ES-I3 (cell line): ENCODE data around the gene METTL14.

ENCODE experiments used
- H3K36me3 ChIP-seq: 2 replicates; pipeline ENCODE4 v1.6.1; 2013; ENCODE audit warnings: mild to moderate bottlenecking, low read length, control low read depth, moderate library complexity; ENCODE audit not compliant: insufficient read depth
- H3K4me1 ChIP-seq: 2 replicates; pipeline ENCODE4 v1.6.1; 2013; ENCODE audit warnings: mild to moderate bottlenecking, control low read depth, low read length; ENCODE audit not compliant: insufficient read depth
- H3K9ac ChIP-seq: 2 replicates; pipeline ENCODE4 v1.6.1; 2013; ENCODE audit warnings: low read depth, mild to moderate bottlenecking, low read length, moderate library complexity
- H3K9me3 ChIP-seq: 2 replicates; pipeline ENCODE4 v1.6.1; 2013; ENCODE audit warnings: mild to moderate bottlenecking, low read length, moderate library complexity; ENCODE audit not compliant: control insufficient read depth, insufficient read depth

METTL14 gene

GRCh38 chr4:118759481-118759880 lies 74.3 kb downstream of the METTL14 start:
- Histone ChIP-seq H3K9ac (no peak overlapping the region), H3K4me1 (no peaks in the 10 kb centered on the region), H3K36me3 (peaks cover 7% of the 10 kb centered on the region), H3K9me3 (no peaks in the 10 kb centered on the region)

DNA sequence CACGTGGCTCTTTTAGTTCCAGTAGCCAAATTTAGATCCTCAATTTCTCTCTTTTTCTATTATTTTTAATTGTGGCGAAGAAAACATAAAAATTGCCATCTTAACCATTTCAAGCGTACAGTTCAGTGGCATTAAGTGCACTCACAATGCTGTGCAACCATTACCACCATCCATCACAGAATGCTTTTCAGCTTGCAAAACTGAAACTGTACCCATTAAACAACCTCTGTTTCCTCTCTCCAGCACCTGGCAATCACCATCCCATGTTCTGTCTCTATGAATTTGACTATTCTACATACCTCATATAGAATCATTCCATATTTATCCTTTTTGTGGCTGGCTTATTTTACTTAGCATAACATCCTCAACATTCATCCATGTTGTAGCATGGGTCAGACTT lies 74.9 kb downstream of the METTL14 start:
- H3K36me3 ChIP-seq = peaks cover 8% of the 10 kb centered on the region

GRCh38 chr4:118760493-118760892 lies 75.3 kb downstream of the METTL14 start:
- H3K36me3 ChIP-seq = peaks cover 11% of the 10 kb centered on the region
- no peaks in the 10 kb centered on the region for H3K9me3 ChIP-seq
- H3K9ac ChIP-seq = no peak overlapping the region
- H3K4me1 ChIP-seq = no peaks in the 10 kb centered on the region

More for the DNA sequence above, 74.9 kb downstream of the METTL14 start:
- Histone ChIP-seq H3K4me1 (no peaks in the 10 kb centered on the region), H3K9ac (no peak overlapping the region), H3K9me3 (no peaks in the 10 kb centered on the region)

DNA sequence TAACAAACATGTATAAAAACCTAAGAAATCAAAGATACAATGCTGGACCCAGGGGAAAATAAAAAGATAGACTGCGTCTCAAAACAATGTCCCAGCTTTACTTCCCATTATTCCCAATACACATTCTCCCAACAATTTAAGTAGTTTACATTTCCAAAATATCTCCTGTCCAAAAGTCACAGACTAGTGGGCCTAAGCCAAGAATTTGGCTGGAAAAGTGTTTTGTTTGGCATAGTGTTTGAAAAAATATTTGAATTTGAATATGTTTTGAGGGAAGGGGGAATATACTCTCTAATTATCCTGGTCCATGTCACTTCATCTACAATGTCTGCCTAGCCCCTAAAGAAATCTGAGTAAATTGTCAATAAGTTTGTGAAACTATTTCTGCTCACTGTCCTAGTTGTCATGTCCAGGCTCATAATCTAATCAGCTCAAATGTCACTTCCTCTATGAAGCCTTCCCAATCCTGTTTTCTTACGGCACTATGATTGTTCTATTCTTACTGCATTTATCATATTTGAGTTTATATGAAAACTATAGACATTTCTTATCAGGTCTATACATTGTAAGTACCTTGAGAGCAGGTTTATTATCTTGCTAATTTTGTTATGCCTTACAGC lies 76.3 kb downstream of the METTL14 start:
- no peaks in the 10 kb centered on the region for H3K9me3 ChIP-seq
- peaks cover 11% of the 10 kb centered on the region for H3K36me3 ChIP-seq
- no peak overlapping the region for H3K9ac ChIP-seq
- no peaks in the 10 kb centered on the region for H3K4me1 ChIP-seq

DNA sequence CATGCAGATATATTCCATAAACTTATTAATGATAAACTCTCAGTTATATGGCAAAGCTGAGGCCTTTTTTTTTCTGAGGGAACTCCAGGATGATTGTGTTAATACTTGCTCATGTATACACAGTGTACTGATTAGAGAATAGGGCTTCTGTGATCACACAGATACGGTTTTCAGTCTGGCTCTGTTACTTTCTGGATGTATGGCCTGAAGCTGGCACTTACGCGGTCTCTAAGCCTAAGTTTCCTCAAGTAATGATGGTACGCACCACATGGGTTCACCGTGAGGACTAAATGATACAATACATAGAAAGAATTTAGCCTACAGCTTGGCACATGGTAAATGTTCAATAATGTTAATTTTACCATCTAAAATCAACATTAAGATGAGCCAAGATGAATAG lies 77.0 kb downstream of the METTL14 start:
- Histone ChIP-seq H3K9me3 (no peaks in the 10 kb centered on the region), H3K4me1 (no peaks in the 10 kb centered on the region), H3K9ac (no peak overlapping the region), H3K36me3 (peaks cover 11% of the 10 kb centered on the region)

DNA sequence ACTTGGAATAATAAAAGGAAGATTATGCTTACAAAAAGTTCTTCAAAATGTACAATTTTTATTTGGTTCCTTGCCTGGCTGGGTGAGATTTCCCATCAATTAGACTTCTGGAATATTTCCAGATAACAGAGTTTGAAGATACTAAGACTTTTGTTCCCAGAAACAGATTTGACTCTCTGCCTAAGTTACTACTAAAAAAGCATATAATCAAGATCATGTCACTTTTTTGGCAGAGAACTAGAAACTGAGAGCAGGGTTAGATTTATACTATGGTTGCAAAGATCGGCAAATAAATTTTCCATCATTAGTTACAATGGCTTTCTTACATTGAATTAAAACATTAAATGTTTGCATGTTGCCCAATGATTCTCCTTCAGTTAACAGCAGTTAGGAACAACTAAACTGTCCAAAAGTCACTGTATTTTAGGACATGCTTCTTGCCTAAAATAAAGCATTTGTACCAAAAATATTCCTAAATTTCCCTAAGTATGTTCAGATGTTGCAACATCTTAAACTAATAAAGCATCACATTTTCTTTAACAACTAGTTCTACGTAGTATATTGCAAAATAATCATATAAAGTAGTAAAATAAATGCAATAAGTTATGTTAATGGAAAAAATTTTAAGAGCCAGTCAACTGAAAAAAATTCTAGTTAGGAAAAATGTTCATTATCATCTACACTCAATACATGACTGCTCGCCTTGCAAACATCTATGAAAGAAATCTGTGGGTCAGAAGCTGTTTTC lies 77.7 kb downstream of the METTL14 start:
- Histone ChIP-seq H3K9me3 (no peaks in the 10 kb centered on the region), H3K9ac (no peak overlapping the region), H3K36me3 (peaks cover 11% of the 10 kb centered on the region), H3K4me1 (no peaks in the 10 kb centered on the region)
